Stomach (tissue), 9 donors: ENCODE measurements around the gene NR0B2. TPM values are rescaled to one million over a fixed set of nuclear protein-coding genes. Genes with fewer than 3 reads are reported as not detected.

Experiments
- DNase-seq, 2 donors: peaks; one replicate each; pipeline versions ENCODE4 v3.0.0 to v3.0.0-alpha.2; 2013 to 2019
- H3K27ac ChIP-seq, 5 donors: fragments of 200-600 bp in 4 of 5; sonication (generic) in 4 of 5; one replicate each; pipeline ENCODE4 v1.5.1; 2013 to 2019; ENCODE audit warnings: mild to moderate bottlenecking in 1 of 5, moderate library complexity in 1 of 5
- H3K27me3 ChIP-seq, 3 donors: fragments of 200-600 bp; sonication (generic); one replicate each; pipeline ENCODE4 v1.5.1; 2017 to 2019; ENCODE audit warnings: mixed run types in 1 of 3
- H3K36me3 ChIP-seq, 4 donors: fragments of 200-600 bp; sonication (generic); 1 replicate in 3 of 4; 2 replicates in 1 of 4; pipeline ENCODE4 v1.5.1; 2016 to 2019
- H3K4me1 ChIP-seq, 4 donors: fragments of 200-600 bp; sonication (generic); one replicate each; pipeline ENCODE4 v1.5.1; 2016 to 2019
- H3K4me3 ChIP-seq, 4 donors: fragments of 200-600 bp; sonication (generic) in 3 of 4; one replicate each; pipeline ENCODE4 v1.5.1; 2016 to 2019; ENCODE audit warnings: mild to moderate bottlenecking in 1 of 4
- H3K9me3 ChIP-seq, 4 donors: fragments of 200-600 bp; sonication (generic); one replicate each; pipeline ENCODE4 v1.5.1; 2016 to 2019
- CTCF ChIP-seq, 7 experiments: fragments of 450-650 bp in 4 of 7; fragments of 200-600 bp in 3 of 7; sonication (generic) in 3 of 7; IDR thresholded peaks; one replicate each; pipeline ENCODE4 v1.5.1; 2016 to 2019; ENCODE audit warnings: antibody characterized with exemption in 7 of 7, control low read depth in 2 of 7, mild to moderate bottlenecking in 1 of 7
- EP300 ChIP-seq: sonication (generic); formaldehyde crosslinking; IDR thresholded peaks from one replicate; pipeline ENCODE4 v1.6.1; 2017; ENCODE audit warnings: antibody characterized with exemption
- POLR2A ChIP-seq, 4 donors: fragments of 450-650 bp; IDR thresholded peaks; one replicate each; pipeline ENCODE4 v1.6.1; 2016; ENCODE audit warnings: antibody characterized with exemption in 4 of 4, control low read depth in 2 of 4, mild to moderate bottlenecking in 1 of 4, moderate library complexity in 1 of 4
- POLR2AphosphoS5 ChIP-seq, 3 donors: sonication (generic); formaldehyde crosslinking; IDR thresholded peaks; one replicate each; pipeline ENCODE4 v1.6.1; 2016; ENCODE audit warnings: antibody characterized with exemption in 3 of 3
- WGBS, 5 donors: extraction: QIAGEN DNeasy Blood & Tissue Kit in 3 of 5; methylation state at CpG; one replicate each; pipeline versions ENCODE4 v1.1.5 to v1.1.7; 2013 to 2018; 5-methylcytosine and 5-hydroxymethylcytosine counted together
- intact Hi-C: fragments of 100-400 bp; cut with DNase I; formaldehyde crosslinking; loops from one replicate; pipeline ENCODE4 v1.15.1; 2023; ENCODE audit warnings: low total_unique reads
- polyA plus RNA-seq, 3 donors: library from polyadenylated mRNA; stranded (reverse); fragments of 200-250 nt; gene quantifications; one replicate each; pipeline ENCODE4 v1.2.3, GENCODE V29; 2013
- total RNA-seq, 5 donors: library from RNA; depleted of rRNA; stranded (reverse); fragments of >200 nt; gene quantifications; one replicate each; pipeline versions ENCODE4 v1.1.0 to v1.2.3, GENCODE V29; 2014 to 2016
- donor health status: healthy with polysubstance abuse.
- donor health status: Bipolar disorder and iron deficiency.
- donor health status: healthy.

NR0B2 gene
- total and polyA plus RNA-seq, 8 donors: 8.3 to 63.3 (median 26.5) TPM; not detected in 2

GRCh38 chr1:26941311-26941710 is 27.5 kb upstream of the NR0B2 start:
- H3K4me1 ChIP-seq: peaks cover 0 to 16% (median 6%) of the 10 kb centered on the region in 4 donors
- H3K36me3 ChIP-seq: peaks cover 57 to 97% (median 79%) of the 10 kb centered on the region in 4 donors
- intact Hi-C loops: no loop called here
- TF ChIP-seq POLR2AphosphoS5 (IDR thresholded peaks at IDR 0.05): no peak
- no peak for TF ChIP-seq EP300
- TF ChIP-seq POLR2A (IDR thresholded peaks at IDR 0.05): no peak
- TF ChIP-seq CTCF (IDR thresholded peaks at IDR 0.05): no peak
- no peaks in the 10 kb centered on the region for H3K27me3 ChIP-seq
- DNase-seq: no peak
- no peak overlapping the region for H3K4me3 ChIP-seq
- 75 to 89% (median 81%) methylated on average over 10 of the region's 10 CpGs for WGBS, 5 donors
- no peaks in the 10 kb centered on the region for H3K9me3 ChIP-seq
- no peak overlapping the region for H3K27ac ChIP-seq

GRCh38 chr1:26938659-26939025 is 24.9 kb upstream of the NR0B2 start:
- DNase-seq: no peak
- intact Hi-C loops: no loop called here
- Histone ChIP-seq H3K27me3 (no peaks in the 10 kb centered on the region), H3K36me3 (peaks cover 44 to 91% (median 74%) of the 10 kb centered on the region in 4 donors), H3K4me3 (no peak overlapping the region), H3K27ac (no peak overlapping the region), H3K9me3 (no peaks in the 10 kb centered on the region), H3K4me1 (peaks cover 0 to 7% (median 3%) of the 10 kb centered on the region in 4 donors)
- TF ChIP-seq POLR2AphosphoS5 (IDR thresholded peaks at IDR 0.05) (no peak), CTCF (IDR thresholded peaks at IDR 0.05) (no peak), EP300 (no peak), POLR2A (IDR thresholded peaks at IDR 0.05) (no peak)
- WGBS, 5 donors: 80 to 92% (median 83%) methylated on average over 2 of the region's 2 CpGs

- no peak overlapping the region for H3K4me3 ChIP-seq
- DNase-seq: no peak
- intact Hi-C loops: no loop called here
- 80 to 96% (median 87%) methylated on average over 2 to 4 of the region's 4 CpGs for WGBS, 5 donors
- peaks cover 42 to 91% (median 74%) of the 10 kb centered on the region in 4 donors for H3K36me3 ChIP-seq
- TF ChIP-seq POLR2AphosphoS5 (IDR thresholded peaks at IDR 0.05) (no peak), CTCF (IDR thresholded peaks at IDR 0.05) (no peak), POLR2A (IDR thresholded peaks at IDR 0.05) (no peak), EP300 (no peak)
- peak overlapping the region in 1 of 5 donors; percentile 5 for H3K27ac ChIP-seq
- H3K9me3 ChIP-seq: no peaks in the 10 kb centered on the region
- H3K27me3 ChIP-seq: no peaks in the 10 kb centered on the region
- H3K4me1 ChIP-seq: peaks cover 0 to 7% (median 3%) of the 10 kb centered on the region in 4 donors
Measured at GRCh38 chr1:26938004-26938658, 24.4 kb upstream of the NR0B2 start.

- Histone ChIP-seq H3K4me3 (no peak overlapping the region), H3K36me3 (peaks cover 39 to 91% (median 74%) of the 10 kb centered on the region in 4 donors), H3K9me3 (no peaks in the 10 kb centered on the region), H3K27ac (no peak overlapping the region), H3K4me1 (peaks cover 0 to 7% (median 3%) of the 10 kb centered on the region in 4 donors), H3K27me3 (no peaks in the 10 kb centered on the region)
- no peak for DNase-seq
- no peak for TF ChIP-seq EP300
- TF ChIP-seq CTCF (IDR thresholded peaks at IDR 0.05): no peak
- no peak for TF ChIP-seq POLR2A (IDR thresholded peaks at IDR 0.05)
- no peak for TF ChIP-seq POLR2AphosphoS5 (IDR thresholded peaks at IDR 0.05)
- 85 to 91% (median 86%) methylated on average over 6 of the region's 6 CpGs for WGBS, 5 donors
- intact Hi-C loops: no loop called here
Measured at GRCh38 chr1:26936823-26937222, 23.0 kb upstream of the NR0B2 start.
